Measurements from ENCODE around the gene HOXC9. TPM values are rescaled to one million over a fixed set of nuclear protein-coding genes. Genes with fewer than 3 reads are reported as not detected.
A peak's percentile ranks its signal among the peaks of the same experiment; 100 is the strongest.

The HOXC9 gene
- total and polyA plus RNA-seq, 9 of the 15 experiments (the other 6 are each of a cell fraction or from before 2014, with no cell fraction given), result 1.1 to 10.5 (median 9.3) TPM

GRCh38 chr12:54050482-54050810, 50.5 kb downstream of the HOXC9 start (continued):
- TF ChIP-seq, protein P1, sequence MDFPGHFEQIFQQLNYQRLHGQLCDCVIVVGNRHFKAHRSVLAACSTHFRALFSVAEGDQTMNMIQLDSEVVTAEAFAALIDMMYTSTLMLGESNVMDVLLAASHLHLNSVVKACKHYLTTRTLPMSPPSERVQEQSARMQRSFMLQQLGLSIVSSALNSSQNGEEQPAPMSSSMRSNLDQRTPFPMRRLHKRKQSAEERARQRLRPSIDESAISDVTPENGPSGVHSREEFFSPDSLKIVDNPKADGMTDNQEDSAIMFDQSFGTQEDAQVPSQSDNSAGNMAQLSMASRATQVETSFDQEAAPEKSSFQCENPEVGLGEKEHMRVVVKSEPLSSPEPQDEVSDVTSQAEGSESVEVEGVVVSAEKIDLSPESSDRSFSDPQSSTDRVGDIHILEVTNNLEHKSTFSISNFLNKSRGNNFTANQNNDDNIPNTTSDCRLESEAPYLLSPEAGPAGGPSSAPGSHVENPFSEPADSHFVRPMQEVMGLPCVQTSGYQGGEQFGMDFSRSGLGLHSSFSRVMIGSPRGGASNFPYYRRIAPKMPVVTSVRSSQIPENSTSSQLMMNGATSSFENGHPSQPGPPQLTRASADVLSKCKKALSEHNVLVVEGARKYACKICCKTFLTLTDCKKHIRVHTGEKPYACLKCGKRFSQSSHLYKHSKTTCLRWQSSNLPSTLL (IDR thresholded peaks at IDR 0.05), result no peak
- TF ChIP-seq MAFF (IDR thresholded peaks at IDR 0.05; ENCODE audit: low read length), result no peak
- TF ChIP-seq ZSCAN32 (CRISPR knock-in tag; IDR thresholded peaks at IDR 0.05), result no peak

DNA sequence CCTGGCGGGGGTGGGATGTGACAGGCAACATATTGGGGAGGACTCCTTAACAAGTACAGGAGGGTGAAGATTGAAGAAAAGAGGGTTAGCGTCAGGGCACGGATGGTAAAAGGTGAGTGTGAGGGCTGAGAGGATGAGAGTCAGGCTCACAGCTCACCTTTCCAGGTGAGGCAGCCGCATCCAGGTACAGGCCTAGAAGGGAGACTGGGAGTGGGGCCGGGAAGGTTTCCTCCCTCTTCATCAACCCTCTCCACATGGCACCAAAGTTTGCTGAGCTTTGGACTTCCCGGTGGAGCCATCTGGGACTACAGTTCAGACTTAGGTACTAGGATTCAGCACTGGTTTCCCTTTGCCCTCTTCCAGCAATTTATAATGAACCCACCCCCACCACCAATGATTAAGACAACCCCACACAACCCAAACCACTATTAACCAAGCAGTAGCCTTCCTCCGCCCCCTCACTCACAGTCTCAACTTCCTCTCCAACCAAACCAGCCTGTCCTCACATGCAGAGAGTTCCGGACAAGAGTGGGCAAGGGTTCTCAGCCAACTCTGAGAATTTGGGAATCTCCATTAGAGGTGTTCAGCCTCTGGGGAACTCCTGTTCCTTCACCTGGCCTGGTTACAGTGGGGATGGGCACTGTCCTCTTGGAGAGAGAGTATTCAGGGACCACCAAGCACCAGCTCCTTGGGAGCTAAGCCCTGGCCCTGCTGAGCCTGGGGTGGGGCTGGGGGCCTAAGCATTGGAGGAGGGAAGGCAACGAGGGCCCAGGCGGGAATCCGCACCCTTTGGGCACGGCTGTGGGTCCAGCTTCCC, 51.3 kb downstream of the HOXC9 start:
- ChIA-PET CTCF (ENCODE audit: low intra/inter-chr PET ratio) (no interaction called here), POLR2A (interaction anchor here (0.6 to 1.5 kb wide), 4 partner anchors 10 to 87 kb away, joined by 3 to 7 read pairs (median 3); no protein-coding TSS in a partner anchor)
- Histone ChIP-seq H3K27me3 (ENCODE audit: control insufficient read depth in 2 of 2, insufficient read depth in 2 of 2, low read length in 2 of 2) (peaks cover 61 to 66% of the 10 kb centered on the region in 2 experiments), H3K9ac (ENCODE audit: insufficient read depth in 1 of 2, low read depth in 2 of 2, low read length in 2 of 2) (no peak overlapping the region), H4K20me1 (replicated peaks; ENCODE audit: control insufficient read depth, insufficient read depth, low read length) (0 out of 2 replicates have a peak, but pooled peaks cover 2% of the 10 kb centered on the region), H2AFZ (ENCODE audit: low read depth, low read length) (no peak overlapping the region), H3K4me1 (replicated peaks in 1 of 2; ENCODE audit: control insufficient read depth in 2 of 2, insufficient read depth in 2 of 2, low read length in 2 of 2) (peaks cover 0 to 17% of the 10 kb centered on the region in 2 experiments; a peak in 2 of 5 replicates), H3K4me3 (no peak overlapping the region), H3K36me3 (ENCODE audit: control insufficient read depth, insufficient read depth, low read length) (no peaks in the 10 kb centered on the region), H3K79me2 (ENCODE audit: control insufficient read depth, insufficient read depth, low read length) (no peaks in the 10 kb centered on the region), H3K9me1 (ENCODE audit: control insufficient read depth, insufficient read depth, low read length) (no peaks in the 10 kb centered on the region), H3K27ac (ENCODE audit: extremely low read depth, low read depth, low read length) (no peak overlapping the region), H3K4me2 (ENCODE audit: insufficient read depth, low read length) (no peak overlapping the region), H3K9me3 (replicated peaks; ENCODE audit: control insufficient read depth, insufficient read depth, low read depth, low read length) (no peaks in the 10 kb centered on the region)
- WGBS (ENCODE audit: insufficient coverage, low coverage, missing lambda C conversion rate), result 7% methylated on average over 12 of the region's 12 CpGs
- intact Hi-C loops (cut with micrococcal nuclease) (no loop called here), in situ Hi-C loops (cut with MboI) (no loop called here)
- no peak for DNase-seq (ENCODE audit: extremely low read depth in 1 of 4, low spot score in 3 of 4)
- no TSS peak for BruUV-seq (replicated peaks)
- ATAC-seq, result no peak
- TF ChIP-seq EGR1 (conservative IDR thresholded peaks at IDR 0.05) (peak; percentile 48), CEBPG (CRISPR knock-in tag; IDR thresholded peaks at IDR 0.05) (no peak), CEBPG (tag; conservative IDR thresholded peaks at IDR 0.05 in 1 of 2, IDR thresholded peaks at IDR 0.05 in 1 of 2) (no peak), CBX2 (IDR thresholded peaks at IDR 0.05; ENCODE audit: insufficient read depth, low read length, poor library complexity, severe bottlenecking) (peak; percentile 60)
- FAIRE-seq, result peak; percentile 62
